NCI-H2227 treated with DMSO at 0.1 percent for 48 hours (cell line): Measurements from ENCODE around the gene RARB.

Experiments
- DNase-seq: peaks from one replicate; lab custom pipeline; 2025; lab: John Stamatoyannopoulos, UW

RARB gene

DNA sequence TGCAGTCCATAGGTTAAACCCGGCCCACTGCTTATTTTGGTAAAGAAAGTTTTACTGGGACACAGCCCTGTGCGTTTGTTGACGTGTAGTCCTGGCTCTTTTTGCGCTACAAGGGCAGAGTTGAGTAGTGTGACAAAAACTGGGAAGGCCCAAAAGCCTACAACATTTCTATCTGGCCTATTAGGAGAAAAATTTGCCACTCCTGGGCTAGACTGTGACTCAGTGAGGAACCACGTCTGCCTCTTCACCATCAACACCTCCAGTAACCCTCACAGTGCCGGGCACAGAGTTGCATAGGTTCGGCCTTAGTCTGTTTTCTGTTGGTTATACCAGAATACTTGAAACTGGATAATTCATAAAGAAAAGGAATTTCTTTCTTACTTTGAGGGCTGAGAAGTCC is 126.3 kb downstream of the RARB start:
- no peak for DNase-seq

DNA sequence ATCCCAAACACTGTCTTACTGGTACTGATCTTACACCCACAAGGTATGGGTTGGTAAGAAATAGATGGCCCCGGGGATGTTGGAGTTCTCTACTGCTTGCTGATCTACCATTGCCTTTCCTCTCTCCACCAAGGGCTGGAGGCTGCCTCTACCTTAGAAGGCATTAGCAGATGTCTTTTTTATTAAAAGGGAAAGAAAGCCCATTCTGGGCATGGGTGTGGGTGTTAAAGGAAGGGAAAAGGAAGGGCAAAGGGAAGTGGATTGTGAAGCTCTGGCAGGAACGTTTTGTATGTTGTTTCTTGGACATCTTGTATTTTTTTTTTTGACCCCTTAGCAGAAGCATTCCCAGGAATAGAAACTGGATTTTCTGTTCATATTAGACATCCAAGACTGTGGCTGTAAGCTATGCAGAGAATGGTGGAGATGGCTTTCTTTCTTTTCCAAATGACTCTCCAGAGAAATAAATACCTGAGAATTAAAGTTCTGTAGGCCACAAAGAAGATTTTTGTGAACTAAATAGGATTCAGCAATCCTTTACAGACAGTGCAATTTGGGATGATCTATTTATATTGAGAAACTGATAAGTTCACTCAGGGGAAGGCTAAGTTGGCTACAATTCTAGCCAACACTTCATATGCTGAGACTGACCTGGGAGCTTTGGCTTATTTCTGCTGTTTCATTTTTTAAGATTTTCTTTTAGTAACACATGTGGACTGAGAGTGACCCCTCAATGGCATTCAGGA is 127.8 kb downstream of the RARB start:
- no peak for DNase-seq

DNA sequence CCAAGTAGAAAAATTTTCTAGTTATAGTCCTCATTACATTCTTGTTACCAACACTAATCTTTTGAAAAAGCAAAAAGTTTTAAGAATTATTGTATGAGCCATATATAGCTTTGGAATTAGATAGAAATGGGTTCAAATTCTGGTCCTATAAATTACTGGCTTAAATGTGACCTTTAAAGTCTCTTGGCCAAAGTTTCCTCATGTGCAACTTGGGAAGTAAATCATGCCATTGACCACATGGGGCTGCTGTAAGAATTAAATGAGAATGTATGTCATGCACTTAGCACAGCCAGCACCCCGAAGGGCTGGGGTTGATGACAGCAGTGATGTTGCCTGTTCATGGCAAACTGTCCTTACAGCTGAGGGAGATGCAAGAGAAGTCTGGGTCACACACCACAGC is 128.4 kb downstream of the RARB start:
- no peak for DNase-seq

DNA sequence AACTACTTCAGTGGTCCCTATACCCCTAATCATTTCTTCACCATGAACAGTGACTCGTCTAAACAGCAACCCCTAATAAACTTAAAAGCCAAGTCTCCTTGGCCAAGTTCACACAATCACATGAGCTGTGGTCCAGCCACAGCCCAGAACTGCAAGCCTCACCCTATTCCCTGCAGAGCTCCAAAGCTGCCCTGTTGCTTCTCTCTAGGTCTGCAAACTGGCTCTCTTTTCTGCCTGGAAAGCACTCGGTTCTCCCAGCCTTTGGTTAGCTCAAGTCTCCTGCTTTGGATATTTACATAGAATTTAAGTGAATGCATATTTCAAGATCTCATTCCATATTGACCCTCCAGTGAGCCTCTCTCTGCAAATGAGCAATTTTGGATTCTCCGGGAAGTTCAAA is 129.6 kb downstream of the RARB start:
- no peak for DNase-seq

- DNase-seq: no peak
Measured at GRCh38 chr3:25558121-25558520, 130.1 kb downstream of the RARB start.

- DNase-seq: no peak
Measured at GRCh38 chr3:25558796-25559195, 130.7 kb downstream of the RARB start.

DNA sequence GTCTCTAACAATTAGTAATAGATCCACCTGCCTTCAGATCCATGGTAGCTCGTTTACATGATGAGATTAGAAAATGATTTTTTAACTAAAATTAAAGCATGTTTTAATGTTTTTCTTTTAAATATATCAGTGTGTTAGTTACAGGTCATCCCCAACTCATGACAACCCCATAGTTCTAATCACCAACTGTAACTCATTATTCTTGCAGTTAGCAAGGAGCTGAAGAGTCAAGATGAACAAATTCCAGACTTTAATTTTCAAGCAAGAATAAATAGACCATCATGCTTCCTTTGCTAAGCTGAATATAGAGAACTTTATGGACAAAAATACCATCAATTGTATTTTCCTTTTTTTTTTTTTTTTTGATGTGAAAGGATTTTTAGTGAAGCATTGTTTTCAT is 135.5 kb downstream of the RARB start:
- no peak for DNase-seq

GRCh38 chr3:25564075-25564474 is 136.0 kb downstream of the RARB start:
- DNase-seq: no peak

- no peak for DNase-seq
Measured at GRCh38 chr3:25565807-25566206, 137.7 kb downstream of the RARB start.

- no peak for DNase-seq
Measured at GRCh38 chr3:25566358-25566920, 138.4 kb downstream of the RARB start.

DNA sequence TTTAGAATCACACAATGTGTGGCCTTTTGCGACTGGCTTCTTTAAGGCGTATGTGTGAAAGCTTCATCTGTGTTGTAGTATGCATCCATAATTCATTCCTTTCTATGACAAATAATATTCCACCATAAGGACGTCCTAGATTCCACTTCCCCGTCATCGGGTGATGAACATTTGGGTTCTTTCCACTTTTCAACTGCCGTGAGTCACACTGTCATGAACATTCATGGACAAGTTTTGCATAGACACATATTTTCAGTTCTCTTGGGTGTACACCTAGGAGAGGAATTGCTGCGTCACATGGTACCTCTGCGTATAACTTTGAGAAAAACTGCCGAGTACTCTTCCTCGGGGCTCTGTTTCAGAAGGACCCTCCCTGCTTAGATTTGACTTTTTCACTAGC is 139.3 kb downstream of the RARB start:
- no peak for DNase-seq

GRCh38 chr3:25567806-25568524 is 139.9 kb downstream of the RARB start:
- DNase-seq: no peak

DNA sequence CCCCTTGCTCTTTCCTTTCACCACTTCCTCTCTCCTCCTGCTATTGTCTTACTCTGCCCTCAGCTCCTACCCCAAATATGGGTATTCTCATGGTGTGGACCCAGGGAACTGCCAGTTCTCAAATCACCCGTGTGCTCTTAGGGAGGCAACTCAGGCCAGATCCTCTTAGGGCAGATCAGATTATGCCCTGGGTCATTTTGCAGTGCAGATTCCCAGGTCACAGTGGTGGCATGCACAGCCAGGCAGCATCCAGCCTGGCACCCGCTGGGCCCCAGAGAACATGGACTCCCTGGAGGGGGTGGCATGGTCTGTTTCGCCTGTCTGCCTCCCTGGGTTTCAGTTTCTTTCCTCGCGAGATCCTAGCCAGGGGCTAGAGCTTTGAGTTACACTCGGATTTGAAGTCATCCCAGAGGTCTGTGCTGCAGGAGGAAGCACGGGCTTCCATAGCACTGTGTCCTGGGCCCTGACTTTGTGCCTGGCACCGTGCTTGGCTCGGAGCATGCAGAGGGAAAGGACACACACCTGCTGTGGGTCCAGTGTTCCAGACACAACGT is 140.5 kb downstream of the RARB start:
- no peak for DNase-seq

DNA sequence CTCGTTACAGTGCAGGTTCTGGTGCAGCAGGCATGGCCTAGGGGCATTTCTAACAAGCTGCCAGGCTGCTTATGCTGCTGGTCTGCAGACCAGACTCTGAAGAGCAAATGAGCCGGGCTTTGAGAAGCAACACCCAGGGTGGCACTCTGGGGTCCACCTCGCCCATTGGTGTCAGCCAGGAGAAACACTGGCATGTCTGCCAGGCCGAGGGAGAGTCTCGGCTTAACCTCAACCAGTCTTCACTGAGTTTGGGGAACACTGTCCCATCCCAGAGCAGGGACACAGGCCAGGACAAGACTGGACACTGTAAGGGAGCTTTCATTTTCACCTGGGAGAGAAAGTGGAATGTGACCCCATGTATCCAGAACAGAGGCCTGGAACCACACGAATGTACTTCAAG is 143.2 kb downstream of the RARB start:
- no peak for DNase-seq

DNA sequence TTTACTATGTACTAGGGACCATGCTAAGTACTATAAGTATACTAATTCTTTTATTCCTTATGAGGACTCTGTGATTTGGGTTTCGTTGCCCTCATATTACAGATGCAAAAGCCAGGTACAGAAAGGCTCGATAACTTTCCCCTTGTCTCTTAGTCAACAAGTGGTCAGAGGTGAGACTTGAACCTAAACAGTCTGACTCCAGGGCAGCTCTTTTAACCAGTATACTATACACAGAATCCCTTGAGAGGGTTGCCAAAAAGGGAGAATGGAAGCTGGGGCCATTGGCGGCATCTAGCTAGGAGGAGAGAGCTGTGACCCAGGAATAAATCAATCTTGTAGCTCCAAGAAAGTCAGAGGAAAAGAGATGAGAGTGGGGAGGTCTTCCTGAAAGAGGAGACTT is 144.3 kb downstream of the RARB start:
- no peak for DNase-seq

DNA sequence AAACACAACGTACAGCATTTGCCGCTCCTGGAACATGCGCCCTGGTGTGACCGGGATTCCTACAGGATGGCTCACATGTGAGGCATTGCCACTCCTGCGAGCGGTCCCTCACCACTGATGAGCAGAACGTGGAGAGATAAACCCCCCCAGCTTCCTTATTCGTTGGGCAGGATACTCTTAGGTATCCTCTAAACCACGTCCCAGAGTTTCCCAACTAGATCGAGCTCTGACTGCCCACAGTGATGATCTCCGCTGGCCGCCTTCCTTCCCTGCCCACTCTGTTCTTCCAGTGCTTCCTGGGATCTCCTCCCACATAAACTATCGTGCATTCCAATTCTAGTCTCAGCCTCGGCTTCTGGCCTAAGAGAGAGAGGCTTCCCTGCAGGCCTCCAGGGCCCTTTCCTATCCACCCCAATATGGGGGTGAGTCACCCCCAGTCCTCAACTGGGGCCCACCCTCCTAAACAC is 144.9 kb downstream of the RARB start:
- no peak for DNase-seq

DNA sequence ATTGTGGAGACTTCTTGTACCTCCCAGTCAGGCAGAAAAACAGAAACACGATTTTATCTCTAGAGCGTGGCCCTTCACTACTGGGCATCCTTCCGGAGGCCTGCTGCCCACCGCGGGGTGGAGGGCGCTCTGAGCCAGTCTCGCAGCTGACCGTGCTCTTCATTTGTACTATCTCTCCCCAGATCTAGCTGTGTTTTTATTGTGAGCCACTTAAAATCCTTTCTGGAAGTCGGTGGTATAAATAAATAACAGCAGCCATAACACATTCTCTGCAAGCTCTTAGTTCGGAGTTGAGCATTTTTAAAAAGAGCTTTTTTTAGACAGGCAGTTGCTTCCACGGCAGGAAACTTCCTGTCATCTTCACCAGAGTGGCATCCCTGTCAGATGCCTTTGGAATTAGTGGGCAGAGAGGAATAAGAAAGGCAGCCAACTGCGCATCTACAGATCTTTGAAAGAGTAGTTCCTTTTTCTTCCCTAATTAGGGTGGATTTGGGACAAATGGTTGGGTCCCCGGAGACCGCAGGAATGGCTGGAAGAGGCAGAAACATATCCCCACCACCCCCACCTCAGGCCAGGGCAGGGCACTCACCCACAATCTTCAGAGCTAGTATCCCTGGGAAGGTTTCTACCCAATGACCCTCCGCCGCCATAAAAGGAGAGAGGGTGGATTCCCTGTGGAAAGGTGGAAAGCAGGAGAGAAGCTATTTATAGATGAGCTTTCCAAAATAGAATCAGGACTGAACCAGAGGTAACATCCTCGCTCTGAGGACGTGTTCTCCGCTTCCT is 145.5 kb downstream of the RARB start:
- DNase-seq: no peak

DNA sequence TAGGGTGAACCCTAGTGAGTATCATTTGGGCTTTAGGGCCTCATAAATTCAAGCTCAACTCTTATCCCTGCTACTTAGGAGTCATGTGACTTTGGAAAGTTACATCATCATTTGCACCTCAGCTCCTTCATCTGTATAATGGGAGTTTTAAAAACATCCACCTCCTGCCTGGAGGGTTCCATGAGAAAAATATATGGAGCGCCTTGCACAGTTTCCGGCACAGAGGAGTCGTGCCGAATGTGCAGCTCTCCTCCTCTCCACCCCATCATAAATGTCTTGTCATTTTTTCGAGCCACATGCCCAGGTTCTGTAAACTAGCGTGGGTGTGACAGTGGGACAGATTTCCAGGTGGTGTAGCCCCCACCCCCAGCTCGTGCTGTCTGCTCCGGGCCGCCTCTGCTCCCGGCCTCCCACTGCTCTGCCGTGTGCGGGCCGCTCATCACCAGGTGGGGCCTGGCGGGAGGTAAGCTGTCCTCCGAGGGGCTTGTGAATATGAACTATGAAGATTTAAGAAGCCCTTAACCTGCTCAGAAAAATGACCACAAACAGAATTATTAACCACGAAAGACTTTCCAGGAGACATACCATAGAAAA is 146.2 kb downstream of the RARB start:
- no peak for DNase-seq

- DNase-seq: no peak
Measured at GRCh38 chr3:25575001-25575400, 146.9 kb downstream of the RARB start.

- DNase-seq: no peak
Measured at GRCh38 chr3:25576146-25576545, 148.1 kb downstream of the RARB start.

DNA sequence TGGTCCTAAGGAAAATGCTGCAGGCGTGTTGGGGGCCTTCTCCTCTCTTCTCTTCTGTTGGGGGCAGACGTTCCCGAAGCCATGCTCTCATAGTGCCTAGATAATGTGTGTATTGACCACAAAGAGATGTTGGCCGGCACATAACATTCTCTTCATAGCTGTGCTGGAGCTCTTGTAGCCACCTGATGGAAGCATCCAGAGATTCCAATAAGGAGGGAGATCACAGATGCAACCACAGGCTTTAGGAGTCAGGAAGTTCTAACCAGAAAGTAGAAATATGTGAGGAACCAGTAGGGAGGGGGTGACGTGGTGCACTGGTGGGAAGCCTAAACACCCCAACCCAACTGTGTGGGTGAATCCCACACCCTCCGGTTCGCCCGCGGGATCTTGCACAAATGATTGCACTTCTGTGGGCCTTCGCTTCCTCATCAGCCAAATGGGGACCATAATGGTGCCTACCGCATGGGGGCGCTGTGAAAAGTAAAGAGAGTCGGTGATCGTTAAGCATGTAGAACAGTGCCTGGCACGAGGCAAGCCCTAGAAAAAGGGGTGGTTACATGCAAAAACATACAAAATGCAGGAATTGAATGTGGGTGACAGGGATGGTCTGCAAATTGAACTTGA is 148.9 kb downstream of the RARB start:
- no peak for DNase-seq
